NCI-H2171 treated with DMSO at 0.1 percent for 48 hours (cell line): ENCODE measurements around the gene RAB5A.
"Not testable (repeated sequence)": the region's sequence is repeated elsewhere in the genome, so short reads cannot be mapped to it uniquely, and the experiment has no call there.

Experiments
- DNase-seq: peaks from one replicate; lab custom pipeline; 2025; lab: John Stamatoyannopoulos, UW

RAB5A gene

GRCh38 chr3:20023623-20024405 lies 76.9 kb downstream of the RAB5A start:
- DNase-seq = no peak

GRCh38 chr3:20027136-20027535 lies 80.2 kb downstream of the RAB5A start:
- DNase-seq = no peak

DNA sequence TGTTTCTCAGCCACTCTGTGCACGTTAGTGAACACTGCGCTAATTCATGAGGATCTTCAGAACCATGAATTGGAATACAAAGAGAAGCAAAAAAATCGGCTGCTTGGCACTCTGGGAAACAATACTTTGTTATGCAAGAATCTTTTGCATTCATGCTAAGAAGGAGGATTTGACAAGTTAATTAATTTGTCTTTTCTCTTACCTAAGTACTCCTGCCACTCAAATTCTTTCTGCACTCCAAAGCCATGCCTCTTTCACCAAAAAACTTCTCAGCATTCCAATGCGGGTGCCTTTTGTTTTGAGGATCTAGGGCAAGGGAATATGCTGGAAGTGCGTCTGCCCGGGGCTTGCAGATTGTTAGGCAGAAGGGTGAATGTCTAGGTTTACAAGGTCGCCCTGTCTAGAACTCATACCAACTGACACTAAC lies 82.0 kb downstream of the RAB5A start:
- DNase-seq = no peak

- DNase-seq = not testable (repeated sequence)
These were observed 85.0 kb downstream of the RAB5A start for GRCh38 chr3:20031939-20032338.
